ENCODE data around the gene HPCAL1. TPM values are rescaled to one million over a fixed set of nuclear protein-coding genes. Genes with fewer than 3 reads are reported as not detected.

The HPCAL1 gene
- total RNA-seq, 1 donor from 2014 or later = 27.5 TPM

DNA sequence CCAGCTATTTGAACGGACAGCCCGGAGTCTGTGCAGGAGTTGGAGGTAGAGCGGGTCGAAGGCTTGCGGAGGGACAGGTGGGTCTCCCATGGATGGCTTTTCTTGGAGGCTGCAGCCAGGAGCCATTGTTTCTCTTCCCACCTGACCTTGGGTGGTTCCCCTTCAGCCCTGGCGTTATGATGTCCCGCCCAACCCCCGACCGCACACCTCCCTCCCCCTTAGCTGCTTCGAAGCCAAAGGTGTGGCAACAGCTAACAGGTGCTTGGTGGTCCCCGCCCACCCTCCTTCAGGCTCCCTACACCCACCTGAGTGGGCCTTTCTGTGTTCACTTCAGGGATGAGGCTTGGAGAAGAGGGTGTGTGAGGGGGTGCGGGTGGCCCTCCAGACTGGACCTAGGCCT is 62.7 kb downstream of the HPCAL1 start:
- no peak for ATAC-seq
- DNase-seq (ENCODE audit: low spot score) = no peak

DNA sequence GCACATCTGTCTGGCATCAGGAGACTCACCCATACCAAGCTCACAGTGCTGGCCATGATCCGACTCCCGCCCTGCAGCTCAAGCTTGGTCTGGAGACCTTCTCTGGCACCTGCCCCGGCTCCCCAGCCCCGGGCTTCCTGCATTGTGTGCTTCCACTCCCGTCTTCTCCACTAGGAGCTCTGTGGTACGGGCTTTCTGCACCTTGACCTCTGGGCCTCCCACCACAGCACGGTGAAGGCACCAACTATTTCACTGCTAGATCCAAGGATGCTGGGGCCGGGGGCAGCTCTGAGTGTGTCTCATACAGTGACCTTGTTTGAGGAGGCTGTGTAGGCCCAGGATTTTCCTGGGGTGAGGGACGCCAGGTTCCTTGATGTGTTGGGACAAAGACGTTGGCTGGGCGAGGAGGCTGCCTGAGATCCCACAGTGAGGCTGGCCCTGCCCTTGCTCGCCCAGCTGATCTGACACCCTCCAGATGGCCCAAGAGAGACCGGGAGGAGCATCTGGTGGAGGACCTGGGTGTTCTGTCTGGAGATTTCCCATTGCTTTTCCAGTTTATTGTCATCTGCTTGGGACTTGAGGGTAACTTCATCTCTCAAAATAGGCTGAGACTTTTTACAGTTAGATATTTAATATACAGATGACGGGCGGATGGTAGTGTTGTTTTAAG is 64.0 kb downstream of the HPCAL1 start:
- DNase-seq (ENCODE audit: low spot score) (no peak), ATAC-seq (no peak)

GRCh38 chr2:10367472-10368439 is 65.1 kb downstream of the HPCAL1 start:
- ATAC-seq = no peak
- DNase-seq (ENCODE audit: low spot score) = no peak

DNA sequence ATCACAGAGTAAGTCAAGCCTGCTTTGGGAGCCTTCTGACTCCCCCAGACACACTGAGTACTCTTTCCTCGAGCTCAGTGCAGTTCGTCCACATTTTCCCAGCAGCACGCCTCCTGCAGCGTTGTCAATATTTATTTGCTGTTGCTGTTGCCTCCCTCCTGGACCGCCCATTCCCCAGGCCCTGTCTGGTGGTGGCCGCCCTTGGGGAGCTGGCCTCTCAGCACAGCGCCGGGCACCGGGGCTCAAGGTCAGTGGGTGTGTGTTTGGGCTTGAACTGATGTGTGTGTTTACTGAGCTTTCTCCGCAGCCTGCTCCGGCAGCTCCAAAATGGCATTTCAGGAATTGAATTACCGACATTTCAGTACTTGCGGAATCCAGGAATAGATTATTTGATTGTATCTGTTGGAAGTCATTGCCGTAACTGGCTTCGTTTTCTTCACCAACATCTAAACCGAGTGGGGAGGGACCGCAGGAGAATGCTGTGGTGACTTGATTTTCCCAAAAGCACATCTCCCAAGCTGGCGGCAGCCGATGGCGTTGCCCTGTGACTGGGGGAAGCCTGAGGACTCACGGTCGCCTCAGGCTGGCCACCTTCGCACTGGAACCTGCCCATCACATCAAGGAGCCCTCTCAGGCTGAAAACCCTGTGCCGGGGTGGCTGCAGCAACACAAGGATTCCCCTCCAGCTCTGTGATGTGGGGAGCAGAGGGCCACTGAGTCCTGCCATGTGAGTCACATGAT is 66.0 kb downstream of the HPCAL1 start:
- ATAC-seq (peak; percentile 81), DNase-seq (ENCODE audit: low spot score) (peak; percentile 89)

DNA sequence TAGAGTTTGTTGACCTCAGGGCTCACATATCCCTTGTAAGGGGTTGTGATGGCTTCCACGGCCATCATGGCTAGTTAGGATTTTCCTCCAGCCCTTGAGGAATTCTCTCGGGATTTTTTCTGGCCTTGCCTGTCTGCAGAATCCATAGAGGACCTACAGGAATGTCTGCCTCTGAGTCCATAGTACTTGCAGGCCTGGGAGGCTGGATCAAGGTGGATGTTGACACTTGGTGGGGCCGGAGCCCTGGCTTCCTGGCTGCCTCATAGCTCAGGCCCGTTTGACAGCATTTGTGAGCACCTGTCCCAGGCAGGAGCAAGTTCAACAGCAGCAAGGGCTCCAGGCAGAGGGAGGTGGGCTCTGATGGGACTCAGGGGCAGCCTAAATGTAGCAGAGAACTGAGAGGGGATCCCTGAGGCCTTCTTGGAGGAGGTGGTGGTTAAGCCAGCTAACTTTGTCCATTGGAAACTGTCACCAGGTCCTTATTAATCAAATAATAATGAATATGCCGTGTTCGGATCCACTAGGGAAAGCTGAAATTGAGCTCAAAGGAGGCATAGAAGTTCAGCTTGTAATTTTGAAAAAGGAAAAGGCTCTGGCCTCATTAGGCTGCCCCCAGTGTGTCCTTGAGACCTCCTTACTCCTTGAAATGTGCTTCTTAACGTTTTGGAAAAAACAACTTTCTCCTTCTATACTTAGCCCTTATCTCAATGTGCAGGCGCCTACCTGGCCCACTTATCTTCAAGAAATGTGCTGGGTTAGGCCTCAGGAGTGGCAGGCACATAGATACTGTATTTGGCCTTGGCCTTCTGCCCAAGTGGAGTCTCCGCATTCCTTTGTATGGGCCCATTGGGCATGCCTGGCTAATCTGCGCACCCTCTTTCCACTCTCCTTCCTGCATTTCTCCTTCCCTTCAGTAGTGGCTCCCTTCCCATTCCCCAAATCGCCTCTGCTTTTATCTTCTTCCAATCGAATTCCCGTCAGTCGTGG is 66.9 kb downstream of the HPCAL1 start:
- ATAC-seq (peak; percentile 10), DNase-seq (ENCODE audit: low spot score) (no peak)

DNA sequence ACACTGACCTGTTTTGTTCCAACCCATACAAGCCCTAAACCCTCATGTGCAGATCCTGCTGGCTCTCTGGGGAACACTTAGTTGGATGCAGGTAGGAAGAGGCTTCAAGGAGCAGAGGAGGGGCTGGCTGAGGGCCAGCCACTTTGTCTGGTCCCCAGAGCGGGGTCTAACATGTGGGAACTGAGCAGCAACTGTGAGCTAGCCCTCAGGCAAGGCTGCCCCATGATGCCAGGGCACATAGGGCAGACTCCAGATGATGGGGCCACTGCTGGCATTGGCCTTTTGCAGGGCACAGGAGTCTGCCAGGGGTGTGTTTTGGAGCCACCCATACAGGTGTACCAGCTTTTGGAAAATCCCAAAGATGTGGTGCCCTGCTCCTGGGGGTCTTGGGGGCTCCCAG is 67.7 kb downstream of the HPCAL1 start:
- no peak for DNase-seq (ENCODE audit: low spot score)
- no peak for ATAC-seq

DNA sequence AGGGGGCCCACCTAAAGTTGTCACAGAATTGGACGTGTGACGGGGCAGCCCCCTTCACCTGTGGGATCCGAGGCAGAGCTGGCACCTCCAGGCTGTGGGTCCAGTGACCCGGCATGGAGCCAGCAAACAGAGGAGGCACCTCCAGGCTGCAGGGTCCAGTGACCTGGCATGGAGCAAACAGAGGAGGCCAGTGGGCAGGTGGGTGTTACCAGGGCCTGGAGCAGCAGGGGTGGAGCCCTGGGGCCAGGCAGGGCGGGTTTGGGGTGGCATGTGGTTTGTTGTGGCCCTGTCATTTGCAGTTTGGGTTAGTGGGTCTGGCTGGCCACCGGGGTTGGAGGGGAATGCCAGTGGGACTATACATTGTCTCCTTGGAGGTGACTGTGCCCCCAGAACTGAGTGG is 68.2 kb downstream of the HPCAL1 start:
- peak; percentile 56 for ATAC-seq

GRCh38 chr2:10371441-10372196 is 68.9 kb downstream of the HPCAL1 start:
- ATAC-seq (no peak), DNase-seq (ENCODE audit: low spot score) (no peak)

More for the DNA sequence above, 68.2 kb downstream of the HPCAL1 start:
- DNase-seq (ENCODE audit: low spot score) = peak; percentile 66

GRCh38 chr2:10372203-10372861 is 69.6 kb downstream of the HPCAL1 start:
- no peak for DNase-seq (ENCODE audit: low spot score)
- ATAC-seq = no peak

DNA sequence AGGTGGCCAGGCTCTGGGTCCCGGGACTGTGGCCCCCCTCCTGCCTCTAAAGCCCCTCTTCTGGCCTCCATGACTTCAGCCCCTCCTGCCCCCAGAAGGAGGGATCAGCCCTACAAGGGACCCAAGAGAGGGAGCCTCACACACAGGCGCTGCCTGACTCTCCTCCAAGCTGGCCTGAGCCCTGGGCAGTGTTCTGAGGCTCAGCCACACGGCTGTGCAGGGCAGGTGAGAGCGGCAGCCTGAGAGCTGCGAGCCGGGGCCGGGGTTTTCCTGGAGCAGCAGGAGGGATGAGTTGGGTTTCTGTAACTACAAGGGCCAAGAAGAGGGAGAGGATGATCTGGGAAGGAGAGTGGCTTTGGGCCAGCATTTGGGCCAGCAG is 70.1 kb downstream of the HPCAL1 start:
- DNase-seq (ENCODE audit: low spot score) (no peak), ATAC-seq (no peak)

- DNase-seq (ENCODE audit: low spot score) (no peak), ATAC-seq (no peak)
These were observed 71.2 kb downstream of the HPCAL1 start for GRCh38 chr2:10373931-10374330.

GRCh38 chr2:10374362-10374943 is 71.7 kb downstream of the HPCAL1 start:
- ATAC-seq (no peak), DNase-seq (ENCODE audit: low spot score) (no peak)

DNA sequence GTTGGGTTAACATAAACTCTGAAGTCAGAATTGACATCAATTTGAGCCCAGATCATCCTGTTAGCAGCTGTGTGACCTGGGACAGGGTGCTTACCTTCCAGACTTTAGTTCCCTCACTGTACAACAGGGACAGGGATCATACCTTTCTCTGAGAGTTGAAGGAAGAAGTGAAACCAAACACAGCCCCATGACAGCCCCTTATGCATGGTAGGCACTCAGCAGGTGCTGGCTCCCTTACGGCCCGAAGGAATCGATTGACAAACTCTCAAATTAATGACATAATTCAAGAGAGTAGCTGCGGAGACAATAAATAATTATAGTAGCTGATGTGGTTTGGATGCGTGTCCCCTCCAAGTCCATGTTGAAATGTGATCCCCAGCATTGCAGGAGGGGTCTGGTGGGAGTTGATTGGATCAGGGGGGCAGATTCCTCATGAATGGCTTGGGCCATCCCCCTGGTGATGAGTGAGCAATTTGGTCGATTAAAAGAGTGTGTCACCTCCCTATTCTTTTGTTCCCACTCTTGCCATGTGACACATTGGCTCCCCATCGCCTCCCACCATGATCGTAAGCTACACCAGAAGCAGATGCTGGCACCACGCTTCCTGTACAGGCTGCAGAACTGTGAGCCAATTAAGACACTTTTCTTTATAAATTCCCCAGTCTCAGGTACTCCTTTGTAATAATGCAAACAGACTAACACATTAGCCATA is 73.0 kb downstream of the HPCAL1 start:
- DNase-seq (ENCODE audit: low spot score) (no peak), ATAC-seq (no peak)

DNA sequence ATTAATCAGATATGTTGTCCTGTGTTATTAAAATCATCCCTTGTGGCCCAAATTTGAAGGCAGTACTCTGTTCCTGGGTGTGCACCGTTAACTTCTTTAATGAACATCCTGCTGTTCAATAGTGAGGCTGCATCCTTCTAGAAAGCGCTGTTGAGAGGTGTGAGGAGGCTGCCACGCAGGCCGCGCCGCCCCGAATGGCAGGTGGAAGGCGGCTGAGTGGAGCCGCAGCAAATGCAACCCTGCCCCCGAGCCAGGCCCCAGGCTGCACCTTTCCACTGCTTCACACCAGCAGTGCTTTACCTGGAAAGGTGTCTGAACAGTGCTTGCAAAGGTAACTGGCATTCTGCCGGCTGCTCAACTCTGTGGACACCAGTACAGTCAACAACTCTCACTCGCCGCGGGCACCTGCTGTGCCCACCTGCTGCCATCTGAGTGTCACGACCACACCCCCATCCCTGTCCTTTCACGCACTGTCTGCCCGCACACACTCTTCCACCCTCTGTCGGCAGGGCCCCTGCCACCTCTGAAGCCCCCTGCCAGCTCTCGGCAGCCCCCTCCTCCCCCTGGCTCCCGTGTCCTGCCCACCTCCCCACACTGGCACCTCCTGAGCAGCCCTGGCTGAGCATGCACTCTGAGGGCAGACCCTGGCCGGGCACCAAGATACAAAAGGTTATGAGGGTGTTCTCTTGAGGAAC is 74.5 kb downstream of the HPCAL1 start:
- no peak for DNase-seq (ENCODE audit: low spot score)
- no peak for ATAC-seq

DNA sequence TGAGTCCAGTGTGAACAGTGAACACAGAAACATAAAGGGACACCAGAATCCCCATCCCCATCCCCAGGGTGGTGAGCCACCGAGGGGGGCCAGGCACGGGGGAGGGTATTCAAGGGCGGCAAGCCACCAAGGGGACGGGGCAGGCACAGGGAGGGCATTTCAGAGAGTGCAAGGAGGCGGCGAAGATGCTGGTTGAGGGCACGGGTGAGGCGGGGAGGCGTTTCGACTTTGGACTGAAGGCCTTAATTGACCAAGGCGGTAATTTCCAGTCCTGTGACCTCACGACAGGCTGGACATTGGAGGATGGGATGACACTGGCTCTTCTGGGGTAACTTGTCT is 75.0 kb downstream of the HPCAL1 start:
- DNase-seq (ENCODE audit: low spot score) = no peak

GRCh38 chr2:10378189-10378588 is 75.5 kb downstream of the HPCAL1 start:
- DNase-seq (ENCODE audit: low spot score) (no peak), ATAC-seq (no peak)

More for the DNA sequence above, 75.0 kb downstream of the HPCAL1 start:
- no peak for ATAC-seq

Measured in left lobe of liver (tissue), 2 donors.